Measurements from ENCODE around the gene HGS.

GRCh38 chr17:81694810-81695209 lies 11.0 kb downstream of the HGS start:
- no peak for TF ChIP-seq POU2F2 (IDR thresholded peaks at IDR 0.05; ENCODE audit: low read depth, low read length)
- TF ChIP-seq POLR2AphosphoS5 (IDR thresholded peaks at IDR 0.05; ENCODE audit: low read depth, low read length): no peak
- no peak for TF ChIP-seq POLR2A (IDR thresholded peaks at IDR 0.05; ENCODE audit: low read depth, low read length)
- no peak for TF ChIP-seq TAF1 (IDR thresholded peaks at IDR 0.05; ENCODE audit: low read depth, low read length)
- no peak for TF ChIP-seq SPI1 (IDR thresholded peaks at IDR 0.05; ENCODE audit: low read depth, low read length)
- TF ChIP-seq PAX5 (IDR thresholded peaks at IDR 0.05; ENCODE audit: insufficient read depth, low read length, severe bottlenecking): no peak
